Astrocyte (in vitro differentiated cells and primary cell): Measurements from ENCODE around the gene CASR. TPM values are rescaled to one million over a fixed set of nuclear protein-coding genes. Genes with fewer than 3 reads are reported as not detected.

Source experiments
- DNase-seq: peaks from one replicate; pipeline ENCODE4 v3.0.0-alpha.2; 2010; ENCODE audit warnings: low read depth
- FAIRE-seq: peaks from 2 replicates; lab custom pipeline; 2011; peaks lifted over from hg19 to GRCh38; lab: Jason Lieb, UNC
- H2AFZ ChIP-seq: 2 replicates; pipeline ENCODE4 v1.6.0; 2012; ENCODE audit warnings: low read depth, low read length, inconsistent platforms
- H3K27ac ChIP-seq: 2 replicates; pipeline ENCODE4 v1.5.1; 2011; ENCODE audit warnings: low read depth, low read length, inconsistent platforms
- H3K27me3 ChIP-seq: 2 replicates; pipeline ENCODE4 v1.6.0; 2011; ENCODE audit warnings: low read length, inconsistent platforms; ENCODE audit not compliant: insufficient read depth
- H3K36me3 ChIP-seq: 2 replicates; pipeline ENCODE4 v1.5.1; 2011; ENCODE audit warnings: low read length, inconsistent platforms; ENCODE audit not compliant: insufficient read depth
- H3K4me1 ChIP-seq: 2 replicates; pipeline ENCODE4 v1.5.1; 2011; ENCODE audit warnings: low read length, inconsistent platforms; ENCODE audit not compliant: insufficient read depth
- H3K4me2 ChIP-seq: 2 replicates; pipeline ENCODE4 v1.6.0; 2012; ENCODE audit warnings: low read length, inconsistent platforms
- H3K4me3 ChIP-seq: 2 replicates; pipeline ENCODE4 v1.5.1; 2011; ENCODE audit warnings: low read depth, mild to moderate bottlenecking, low read length, inconsistent platforms; ENCODE audit not compliant: insufficient read depth
- H3K79me2 ChIP-seq: 2 replicates; pipeline ENCODE4 v1.6.0; 2012; ENCODE audit warnings: mild to moderate bottlenecking, low read length, inconsistent platforms; ENCODE audit not compliant: insufficient read depth
- H3K9ac ChIP-seq: 2 replicates; pipeline ENCODE4 v1.6.0; 2012; ENCODE audit warnings: mild to moderate bottlenecking, low read length, inconsistent platforms
- H3K9me3 ChIP-seq: 2 replicates; pipeline ENCODE4 v1.5.1; 2012; ENCODE audit warnings: low read depth, mild to moderate bottlenecking, low read length, inconsistent platforms; ENCODE audit not compliant: insufficient read depth
- H4K20me1 ChIP-seq: 2 replicates; pipeline ENCODE4 v1.6.0; 2012; ENCODE audit warnings: low read length, inconsistent platforms; ENCODE audit not compliant: insufficient read depth
- H3K27ac Mint-ChIP-seq: one replicate; pipeline ENCODE4 v1.8.0; 2021; ENCODE audit warnings: mild to moderate bottlenecking, mixed read lengths; ENCODE audit not compliant: unreplicated experiment
- H3K27me3 Mint-ChIP-seq: one replicate; pipeline ENCODE4 v1.8.0; 2021; ENCODE audit warnings: low read depth, mixed read lengths; ENCODE audit not compliant: unreplicated experiment
- H3K36me3 Mint-ChIP-seq: one replicate; pipeline ENCODE4 v1.8.0; 2021; ENCODE audit warnings: low read depth, mixed read lengths; ENCODE audit not compliant: unreplicated experiment
- H3K4me1 Mint-ChIP-seq: one replicate; pipeline ENCODE4 v1.8.0; 2021; ENCODE audit warnings: low read depth, mixed read lengths; ENCODE audit not compliant: unreplicated experiment
- H3K4me3 Mint-ChIP-seq: one replicate; pipeline ENCODE4 v1.8.0; 2021; ENCODE audit warnings: mild to moderate bottlenecking, moderate library complexity, mixed read lengths; ENCODE audit not compliant: unreplicated experiment
- H3K9me3 Mint-ChIP-seq: one replicate; pipeline ENCODE4 v1.8.0; 2021; ENCODE audit warnings: mild to moderate bottlenecking, mixed read lengths; ENCODE audit not compliant: unreplicated experiment
- CTCF ChIP-seq: IDR thresholded peaks from 2 replicates; pipeline ENCODE4 v1.5.1; 2011; ENCODE audit warnings: low read depth, mild to moderate bottlenecking, inconsistent platforms, low read length, moderate library complexity; ENCODE audit not compliant: insufficient read depth
- EZH2 ChIP-seq: IDR thresholded peaks from 2 replicates; pipeline ENCODE4 v1.6.1; 2012; ENCODE audit warnings: mild to moderate bottlenecking, low read length, inconsistent platforms; ENCODE audit not compliant: insufficient read depth
- total RNA-seq: library from RNA; stranded (reverse); gene quantifications from 2 replicates; pipeline ENCODE4 v1.2.1, GENCODE V29; 2021

The CASR gene
- total RNA-seq, 1 donor from 2014 or later = not detected

- Mint-ChIP-seq H3K4me3 (no peak overlapping the region), H3K4me1 (peaks cover 4% of the 10 kb centered on the region), H3K9me3 (no peaks in the 10 kb centered on the region), H3K27me3 (no peaks in the 10 kb centered on the region), H3K36me3 (no peaks in the 10 kb centered on the region), H3K27ac (no peak overlapping the region)
- no peaks in the 10 kb centered on the region for H4K20me1 ChIP-seq
- TF ChIP-seq EZH2 (no peak), CTCF (no peak)
- H3K9me3 ChIP-seq = no peaks in the 10 kb centered on the region
- no peak overlapping the region for H2AFZ ChIP-seq
- H3K4me1 ChIP-seq = no peaks in the 10 kb centered on the region
- H3K36me3 ChIP-seq = no peaks in the 10 kb centered on the region
- no peaks in the 10 kb centered on the region for H3K27me3 ChIP-seq
- H3K9ac ChIP-seq = no peak overlapping the region
- H3K27ac ChIP-seq = no peak overlapping the region
- H3K79me2 ChIP-seq = no peaks in the 10 kb centered on the region
- no peak overlapping the region for H3K4me3 ChIP-seq
- DNase-seq (no peak), FAIRE-seq (no peak)
- H3K4me2 ChIP-seq = no peak overlapping the region
Observed at GRCh38 chr3:122298239-122298638, 114.8 kb downstream of the CASR start.

GRCh38 chr3:122299215-122299614, 115.7 kb downstream of the CASR start:
- H3K79me2 ChIP-seq = no peaks in the 10 kb centered on the region
- no peak overlapping the region for H3K4me2 ChIP-seq
- no peak overlapping the region for H3K9ac ChIP-seq
- no peak overlapping the region for H3K27ac Mint-ChIP-seq
- no peak overlapping the region for H3K4me3 ChIP-seq
- no peaks in the 10 kb centered on the region for H3K9me3 Mint-ChIP-seq
- H2AFZ ChIP-seq = no peak overlapping the region
- FAIRE-seq (no peak), DNase-seq (no peak)
- H3K27me3 Mint-ChIP-seq = no peaks in the 10 kb centered on the region
- no peaks in the 10 kb centered on the region for H3K36me3 ChIP-seq
- H3K27ac ChIP-seq = no peak overlapping the region
- no peaks in the 10 kb centered on the region for H3K36me3 Mint-ChIP-seq
- TF ChIP-seq CTCF = no peak
- no peak for TF ChIP-seq EZH2
- no peaks in the 10 kb centered on the region for H3K9me3 ChIP-seq
- H3K4me1 Mint-ChIP-seq = peaks cover 4% of the 10 kb centered on the region
- no peaks in the 10 kb centered on the region for H3K4me1 ChIP-seq
- H3K27me3 ChIP-seq = no peaks in the 10 kb centered on the region
- no peak overlapping the region for H3K4me3 Mint-ChIP-seq
- H4K20me1 ChIP-seq = no peaks in the 10 kb centered on the region

- no peak overlapping the region for H3K27ac Mint-ChIP-seq
- Histone ChIP-seq H3K79me2 (no peaks in the 10 kb centered on the region), H3K36me3 (no peaks in the 10 kb centered on the region), H3K4me3 (no peak overlapping the region), H3K27ac (no peak overlapping the region), H3K4me2 (no peak overlapping the region), H2AFZ (no peak overlapping the region), H3K27me3 (no peaks in the 10 kb centered on the region), H3K4me1 (no peaks in the 10 kb centered on the region), H3K9ac (no peak overlapping the region), H3K9me3 (no peaks in the 10 kb centered on the region), H4K20me1 (no peaks in the 10 kb centered on the region)
- no peaks in the 10 kb centered on the region for H3K27me3 Mint-ChIP-seq
- DNase-seq (no peak), FAIRE-seq (no peak)
- H3K4me3 Mint-ChIP-seq = no peak overlapping the region
- no peaks in the 10 kb centered on the region for H3K9me3 Mint-ChIP-seq
- peak; percentile 43 for TF ChIP-seq CTCF
- TF ChIP-seq EZH2 = no peak
- H3K36me3 Mint-ChIP-seq = no peaks in the 10 kb centered on the region
- peaks cover 4% of the 10 kb centered on the region for H3K4me1 Mint-ChIP-seq
Observed at GRCh38 chr3:122299872-122300460, 116.5 kb downstream of the CASR start.
